Effector memory CD4-positive, alpha-beta T cell (primary cell): ENCODE measurements around the gene EMILIN2.

Experiments used
- DNase-seq, 3 donors: peaks; one replicate each; pipeline ENCODE4 v3.0.0-alpha.2; 2020
- H3K27ac ChIP-seq: 2 replicates; pipeline ENCODE4 v1.7.0; 2013; ENCODE audit warnings: mild to moderate bottlenecking, low read length, moderate library complexity; ENCODE audit not compliant: insufficient read depth, poor library complexity, severe bottlenecking
- H3K27me3 ChIP-seq: replicated peaks from 2 replicates; pipeline ENCODE4 v1.7.0; 2013; ENCODE audit warnings: mild to moderate bottlenecking, low read length; ENCODE audit not compliant: insufficient read depth, control insufficient read depth, poor library complexity, severe bottlenecking
- H3K36me3 ChIP-seq: 2 replicates; pipeline ENCODE4 v1.7.0; 2013; ENCODE audit warnings: mild to moderate bottlenecking, low read length, moderate library complexity; ENCODE audit not compliant: control insufficient read depth, insufficient read depth
- H3K4me1 ChIP-seq: 2 replicates; pipeline ENCODE4 v1.7.0; 2013; ENCODE audit warnings: low read length, mild to moderate bottlenecking; ENCODE audit not compliant: control insufficient read depth, insufficient read depth, poor library complexity, severe bottlenecking
- H3K4me3 ChIP-seq: 2 replicates; pipeline ENCODE4 v1.7.0; 2013; ENCODE audit warnings: low read length, low read depth, mild to moderate bottlenecking; ENCODE audit not compliant: insufficient read depth, poor library complexity, severe bottlenecking
- H3K9me3 ChIP-seq: 2 replicates; pipeline ENCODE4 v1.7.0; 2013; ENCODE audit warnings: mild to moderate bottlenecking, low read length, moderate library complexity; ENCODE audit not compliant: control insufficient read depth

EMILIN2 gene

GRCh38 chr18:2894841-2895370, 48.1 kb downstream of the EMILIN2 start:
- Histone ChIP-seq H3K27ac (no peak overlapping the region), H3K9me3 (no peaks in the 10 kb centered on the region), H3K27me3 (no peaks in the 10 kb centered on the region), H3K36me3 (no peaks in the 10 kb centered on the region), H3K4me1 (peaks cover 28% of the 10 kb centered on the region), H3K4me3 (no peak overlapping the region)
- no peak for DNase-seq

DNA sequence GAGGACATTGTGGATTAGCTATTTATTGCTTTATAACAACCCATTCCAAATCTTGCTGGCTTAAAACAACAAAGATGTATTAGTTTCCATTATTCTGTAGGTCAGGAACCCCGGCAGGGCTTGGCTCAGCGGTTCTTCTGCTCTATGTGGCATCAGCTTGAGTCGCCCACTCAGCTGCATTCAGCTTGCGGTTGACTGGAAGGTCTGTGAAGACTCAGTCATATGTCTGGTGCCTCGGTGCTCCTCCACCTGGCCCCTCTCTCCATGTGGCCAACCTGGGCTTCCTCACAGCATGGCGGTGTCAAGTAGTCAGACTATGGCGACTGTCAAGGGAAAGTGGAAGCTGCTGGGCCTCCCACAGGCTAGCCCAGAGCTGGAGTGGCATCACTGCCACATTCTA, 48.6 kb downstream of the EMILIN2 start:
- no peak for DNase-seq
- H3K36me3 ChIP-seq, result no peaks in the 10 kb centered on the region

DNA sequence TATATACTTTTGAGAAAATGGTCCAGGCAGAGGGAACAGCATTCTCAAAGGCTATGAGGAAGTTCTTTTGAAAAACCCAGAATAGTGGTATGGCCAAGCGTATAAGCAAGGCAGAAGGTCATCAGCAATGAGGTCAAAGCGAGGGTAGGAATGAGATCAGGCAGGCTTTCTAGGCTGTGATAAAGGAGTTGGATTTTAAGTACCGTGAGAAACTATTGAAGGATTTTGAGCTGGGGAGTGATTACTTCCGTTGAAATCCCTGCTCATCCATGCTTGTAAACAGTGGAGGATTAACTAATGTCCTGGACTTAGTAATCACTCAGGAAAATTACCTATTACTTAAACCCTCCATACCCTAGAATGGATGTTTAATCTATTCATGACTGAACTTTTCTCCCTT, 50.2 kb downstream of the EMILIN2 start:
- H3K27ac ChIP-seq, result no peak overlapping the region
- H3K27me3 ChIP-seq, result no peaks in the 10 kb centered on the region
- DNase-seq, result no peak
- no peak overlapping the region for H3K4me3 ChIP-seq
- no peaks in the 10 kb centered on the region for H3K36me3 ChIP-seq
- no peaks in the 10 kb centered on the region for H3K9me3 ChIP-seq
- peaks cover 11% of the 10 kb centered on the region for H3K4me1 ChIP-seq

More for the DNA sequence above, 48.6 kb downstream of the EMILIN2 start:
- Histone ChIP-seq H3K27ac (no peak overlapping the region), H3K27me3 (no peaks in the 10 kb centered on the region), H3K9me3 (no peaks in the 10 kb centered on the region), H3K4me3 (no peak overlapping the region), H3K4me1 (peaks cover 23% of the 10 kb centered on the region)

- Histone ChIP-seq H3K4me1 (peaks cover 7% of the 10 kb centered on the region), H3K27ac (no peak overlapping the region)
Observed at GRCh38 chr18:2897448-2898185, 50.8 kb downstream of the EMILIN2 start.

DNA sequence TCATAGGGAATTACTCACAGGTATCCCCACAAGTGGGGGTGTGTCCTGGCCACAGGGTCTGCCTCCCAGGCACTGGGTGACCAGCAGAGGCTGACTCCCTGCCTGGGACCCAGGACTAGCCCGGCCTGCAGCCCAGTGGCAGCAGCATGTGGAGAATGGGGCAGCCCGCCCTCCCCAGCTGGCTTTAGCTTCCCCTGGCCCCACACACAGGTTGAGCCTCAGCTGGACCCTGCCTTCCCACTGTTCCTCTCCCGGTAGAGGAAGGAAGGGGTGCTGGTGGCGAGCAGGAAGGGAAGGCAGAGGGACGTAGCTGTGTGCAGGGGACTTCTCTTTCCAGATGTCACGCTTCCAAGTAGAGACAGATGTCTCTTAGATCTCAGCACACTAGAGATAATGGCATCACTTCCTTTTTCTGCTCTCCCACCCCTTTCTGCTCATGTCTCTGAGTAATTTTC, 51.4 kb downstream of the EMILIN2 start:
- no peaks in the 10 kb centered on the region for H3K9me3 ChIP-seq
- H3K4me3 ChIP-seq, result no peak overlapping the region
- no peaks in the 10 kb centered on the region for H3K36me3 ChIP-seq
- H3K4me1 ChIP-seq, result peaks cover 5% of the 10 kb centered on the region
- DNase-seq, result no peak
- no peaks in the 10 kb centered on the region for H3K27me3 ChIP-seq
- no peak overlapping the region for H3K27ac ChIP-seq

More at GRCh38 chr18:2897448-2898185, 50.8 kb downstream of the EMILIN2 start:
- no peak for DNase-seq
- Histone ChIP-seq H3K9me3 (no peaks in the 10 kb centered on the region), H3K4me3 (no peak overlapping the region), H3K36me3 (no peaks in the 10 kb centered on the region), H3K27me3 (no peaks in the 10 kb centered on the region)

GRCh38 chr18:2900684-2901422, 54.0 kb downstream of the EMILIN2 start:
- Histone ChIP-seq H3K4me1 (peaks cover 2% of the 10 kb centered on the region), H3K36me3 (no peaks in the 10 kb centered on the region), H3K9me3 (no peaks in the 10 kb centered on the region), H3K4me3 (no peak overlapping the region), H3K27me3 (no peaks in the 10 kb centered on the region), H3K27ac (no peak overlapping the region)
- no peak for DNase-seq

- Histone ChIP-seq H3K36me3 (no peaks in the 10 kb centered on the region), H3K27ac (no peak overlapping the region), H3K4me1 (peaks cover 5% of the 10 kb centered on the region), H3K4me3 (no peak overlapping the region), H3K9me3 (no peaks in the 10 kb centered on the region), H3K27me3 (no peaks in the 10 kb centered on the region)
- no peak for DNase-seq
Observed at GRCh38 chr18:2901423-2901985, 54.7 kb downstream of the EMILIN2 start.

DNA sequence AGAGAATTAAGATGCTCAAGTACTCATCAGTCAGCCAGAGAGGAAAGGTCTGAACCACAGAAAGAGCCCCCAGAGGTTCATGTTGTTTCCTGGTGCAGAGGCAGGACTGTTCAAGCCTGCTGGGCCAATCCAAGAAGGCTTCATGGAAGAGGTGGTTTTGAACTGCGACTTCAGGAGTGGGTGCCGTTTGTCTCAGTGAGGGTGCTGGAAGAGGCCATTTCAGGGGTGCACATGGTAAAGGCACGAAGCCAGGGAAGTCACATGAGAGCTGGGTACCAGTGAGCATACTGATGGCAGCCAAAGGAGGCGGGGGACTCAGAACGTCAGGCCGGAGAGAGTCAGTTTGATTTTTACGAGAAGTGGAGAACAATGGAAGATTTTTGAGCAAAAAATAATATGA, 55.5 kb downstream of the EMILIN2 start:
- Histone ChIP-seq H3K27ac (no peak overlapping the region), H3K4me3 (no peak overlapping the region), H3K36me3 (no peaks in the 10 kb centered on the region), H3K4me1 (peaks cover 9% of the 10 kb centered on the region), H3K27me3 (no peaks in the 10 kb centered on the region), H3K9me3 (no peaks in the 10 kb centered on the region)
- DNase-seq, result no peak

DNA sequence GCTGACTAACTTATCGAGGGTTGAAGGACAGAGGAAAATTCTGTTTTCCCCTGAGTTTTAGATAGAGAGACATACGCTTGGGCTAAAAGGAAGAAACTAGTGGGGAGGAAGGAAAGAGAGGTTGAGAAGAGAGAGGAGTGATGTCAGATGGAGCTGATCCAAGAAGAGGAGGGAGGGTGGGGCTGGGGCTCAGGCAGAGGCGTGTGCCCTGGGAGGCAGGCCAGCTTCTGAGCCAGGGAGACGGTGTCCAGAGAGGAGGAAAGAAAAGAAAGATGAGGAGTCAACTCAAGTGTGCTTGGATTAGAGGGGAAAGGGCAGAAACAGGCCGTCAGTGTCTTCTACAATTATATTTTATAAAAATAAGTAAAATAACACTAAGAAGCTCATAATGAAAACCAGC, 56.2 kb downstream of the EMILIN2 start:
- Histone ChIP-seq H3K27me3 (no peaks in the 10 kb centered on the region), H3K4me3 (no peak overlapping the region), H3K27ac (no peak overlapping the region), H3K36me3 (no peaks in the 10 kb centered on the region), H3K4me1 (peaks cover 14% of the 10 kb centered on the region), H3K9me3 (no peaks in the 10 kb centered on the region)
- DNase-seq, result no peak
